Gastrocnemius medialis (tissue), 4 donors: ENCODE data around the gene KCNH6. TPM values are rescaled to one million over a fixed set of nuclear protein-coding genes. Genes with fewer than 3 reads are reported as not detected.

ENCODE experiments used
- ATAC-seq, 2 donors: fragments of 150-250 bp; one replicate each; pipeline ENCODE4 v1.9.1; 2016
- DNase-seq, 2 donors: peaks; one replicate each; pipeline ENCODE4 v3.0.0-alpha.2; 2019
- H3K27ac ChIP-seq, 4 donors: fragments of 200-600 bp; sonication (generic); 1 replicate in 1 of 4; 2 replicates in 3 of 4; pipeline ENCODE4 v1.5.1; 2016 to 2018; ENCODE audit warnings: mild to moderate bottlenecking in 2 of 4, moderate library complexity in 1 of 4
- H3K27me3 ChIP-seq, 3 donors: fragments of 200-600 bp; sonication (generic) in 2 of 3; 1 replicate in 1 of 3; 2 replicates in 2 of 3; pipeline versions ENCODE4 v1.5.1 to v1.6.0; 2016 to 2019; ENCODE audit warnings: mild to moderate bottlenecking in 1 of 3, moderate library complexity in 1 of 3
- H3K36me3 ChIP-seq, 2 donors: fragments of 200-600 bp; sonication (generic) in 1 of 2; one replicate each; pipeline ENCODE4 v1.5.1; 2017 to 2018
- H3K4me1 ChIP-seq, 2 donors: fragments of 200-600 bp; sonication (generic) in 1 of 2; one replicate each; pipeline ENCODE4 v1.5.1; 2016 to 2017; ENCODE audit warnings: mild to moderate bottlenecking in 2 of 2
- H3K4me3 ChIP-seq, 4 donors: fragments of 200-600 bp; sonication (generic) in 3 of 4; 1 replicate in 1 of 4; 2 replicates in 3 of 4; pipeline ENCODE4 v1.5.1; 2016 to 2019; ENCODE audit warnings: mild to moderate bottlenecking in 2 of 4
- H3K9me3 ChIP-seq, 3 donors: fragments of 200-600 bp; sonication (generic) in 2 of 3; 1 replicate in 1 of 3; 2 replicates in 2 of 3; pipeline ENCODE4 v1.5.1; 2016 to 2019
- CTCF ChIP-seq, 5 experiments: fragments of 450-650 bp in 3 of 5; fragments of 200-600 bp in 2 of 5; sonication (generic) in 2 of 5; IDR thresholded peaks in 4 of 5; conservative IDR thresholded peaks in 1 of 5; 1 replicate in 4 of 5; 2 replicates in 1 of 5; pipeline ENCODE4 v1.5.1; 2016 to 2019; ENCODE audit warnings: antibody characterized with exemption in 5 of 5, mild to moderate bottlenecking in 3 of 5, moderate library complexity in 3 of 5
- POLR2A ChIP-seq, 2 donors: fragments of 450-650 bp; IDR thresholded peaks; one replicate each; pipeline ENCODE4 v1.6.1; 2017; ENCODE audit warnings: antibody characterized with exemption in 2 of 2, mild to moderate bottlenecking in 2 of 2, moderate library complexity in 2 of 2
- in situ Hi-C, 4 donors: fragments of 200-750 bp; cut with MboI; loops; one replicate each; pipeline versions ENCODE4 v1.15.0 to v1.8.0; 2017; ENCODE audit warnings: low sequenced_read_pairs in 4 of 4
- intact Hi-C: fragments of 100-400 bp; cut with DNase I; formaldehyde crosslinking; loops from one replicate; pipeline ENCODE4 v1.15.1; 2023; ENCODE audit warnings: low total_unique reads
- total RNA-seq, 4 donors: library from RNA; depleted of rRNA; stranded (reverse); fragments of >200 nt; gene quantifications; one replicate each; pipeline versions ENCODE4 v1.1.0 to v1.2.3, GENCODE V29; 2016

Gene KCNH6
- total RNA-seq, 4 donors from 2014 or later, result not detected

GRCh38 chr17:63498626-63499195 is 24.4 kb upstream of the KCNH6 start:
- Histone ChIP-seq H3K4me1 (no peaks in the 10 kb centered on the region), H3K36me3 (no peaks in the 10 kb centered on the region), H3K27ac (no peak overlapping the region), H3K4me3 (no peak overlapping the region), H3K27me3 (peaks cover 0 to 3% (median 0%) of the 10 kb centered on the region in 3 donors), H3K9me3 (no peaks in the 10 kb centered on the region)
- no peak for DNase-seq
- in situ Hi-C loops (no loop called here), intact Hi-C loops (no loop called here)
- ATAC-seq, result no peak
- TF ChIP-seq POLR2A (IDR thresholded peaks at IDR 0.05) (no peak), CTCF (IDR thresholded peaks at IDR 0.05 in 4 of 5, conservative IDR thresholded peaks at IDR 0.05 in 1 of 5) (no peak)

GRCh38 chr17:63500543-63501390 is 22.4 kb upstream of the KCNH6 start:
- Histone ChIP-seq H3K27me3 (peaks cover 0 to 9% (median 7%) of the 10 kb centered on the region in 3 donors), H3K36me3 (no peaks in the 10 kb centered on the region), H3K4me1 (no peaks in the 10 kb centered on the region), H3K27ac (no peak overlapping the region), H3K9me3 (no peaks in the 10 kb centered on the region), H3K4me3 (no peak overlapping the region)
- intact Hi-C loops (no loop called here), in situ Hi-C loops (loop anchor here in 1 of 4 donors (25.0 kb wide), 1 partner anchor 813 kb away; no protein-coding TSS in a partner anchor)
- ATAC-seq (no peak), DNase-seq (no peak)
- TF ChIP-seq CTCF (IDR thresholded peaks at IDR 0.05 in 4 of 5, conservative IDR thresholded peaks at IDR 0.05 in 1 of 5), result no peak

GRCh38 chr17:63503341-63503705 is 19.8 kb upstream of the KCNH6 start:
- ATAC-seq (no peak), DNase-seq (no peak)
- no peak for TF ChIP-seq CTCF (IDR thresholded peaks at IDR 0.05 in 4 of 5, conservative IDR thresholded peaks at IDR 0.05 in 1 of 5)
- no peak for TF ChIP-seq POLR2A (IDR thresholded peaks at IDR 0.05)
- in situ Hi-C loops (loop anchor here in 1 of 4 donors (25.0 kb wide), 1 partner anchor 816 kb away; no protein-coding TSS in a partner anchor), intact Hi-C loops (no loop called here)
- no peaks in the 10 kb centered on the region for H3K4me1 ChIP-seq
- no peaks in the 10 kb centered on the region for H3K36me3 ChIP-seq
- no peak overlapping the region for H3K4me3 ChIP-seq
- H3K27me3 ChIP-seq, result peaks cover 0 to 14% (median 10%) of the 10 kb centered on the region in 3 donors
- no peaks in the 10 kb centered on the region for H3K9me3 ChIP-seq
- no peak overlapping the region for H3K27ac ChIP-seq

GRCh38 chr17:63504261-63504660 is 18.9 kb upstream of the KCNH6 start:
- intact Hi-C loops (no loop called here), in situ Hi-C loops (loop anchor here in 1 of 4 donors (25.0 kb wide), 1 partner anchor 817 kb away; no protein-coding TSS in a partner anchor)
- ATAC-seq (no peak), DNase-seq (no peak)
- H3K36me3 ChIP-seq, result no peaks in the 10 kb centered on the region
- no peaks in the 10 kb centered on the region for H3K4me1 ChIP-seq
- H3K27ac ChIP-seq, result no peak overlapping the region
- H3K4me3 ChIP-seq, result no peak overlapping the region
- peaks cover 0 to 14% (median 10%) of the 10 kb centered on the region in 3 donors for H3K27me3 ChIP-seq
- H3K9me3 ChIP-seq, result no peaks in the 10 kb centered on the region
- TF ChIP-seq POLR2A (IDR thresholded peaks at IDR 0.05) (no peak), CTCF (IDR thresholded peaks at IDR 0.05 in 4 of 5, conservative IDR thresholded peaks at IDR 0.05 in 1 of 5) (no peak)
